Activated CD4-positive, alpha-beta memory T cell treated with anti-CD3 and anti-CD28 coated beads for 36 hours (primary cell): ENCODE data around the gene CDX1. TPM values are rescaled to one million over a fixed set of nuclear protein-coding genes. Genes with fewer than 3 reads are reported as not detected.

ENCODE experiments used
- CTCF ChIA-PET: fragments of 350-600 bp; sonication (Branson Sonifier 250); formaldehyde crosslinking; loops from one replicate; lab custom pipeline; 2021; ENCODE audit warnings: antibody characterized with exemption, inconsistent platforms; lab: Charles Lee
- POLR2A ChIA-PET: fragments of 350-600 bp; sonication (Branson Sonifier 250); formaldehyde crosslinking; loops from one replicate; lab custom pipeline; 2021; ENCODE audit warnings: antibody characterized with exemption; lab: Charles Lee
- DNase-seq: peaks from one replicate; pipeline ENCODE4 v3.0.0-alpha.2; 2020
- H3K27ac Mint-ChIP-seq: one replicate; pipeline ENCODE4 v1.8.0; 2021; ENCODE audit warnings: mixed read lengths
- H3K27me3 Mint-ChIP-seq: one replicate; pipeline ENCODE4 v1.8.0; 2021; ENCODE audit warnings: mixed read lengths
- H3K36me3 Mint-ChIP-seq: one replicate; pipeline ENCODE4 v1.8.0; 2021; ENCODE audit warnings: mixed read lengths
- H3K4me1 Mint-ChIP-seq: one replicate; pipeline ENCODE4 v1.8.0; 2021; ENCODE audit warnings: low read depth, mixed read lengths
- H3K4me3 Mint-ChIP-seq: one replicate; pipeline ENCODE4 v1.8.0; 2021; ENCODE audit warnings: mild to moderate bottlenecking, mixed read lengths
- H3K9me3 Mint-ChIP-seq: one replicate; pipeline ENCODE4 v1.8.0; 2021; ENCODE audit warnings: mixed read lengths
- intact Hi-C: fragments of 100-400 bp; cut with micrococcal nuclease; formaldehyde crosslinking; loops from one replicate; pipeline ENCODE4 v1.15.1; 2023
- total RNA-seq, 2 experiments: library from RNA; stranded (reverse); gene quantifications; one replicate each; pipeline ENCODE4 v1.2.3, GENCODE V29; 2021

Gene CDX1
- total RNA-seq, 2 experiments from 2014 or later, result not detected

DNA sequence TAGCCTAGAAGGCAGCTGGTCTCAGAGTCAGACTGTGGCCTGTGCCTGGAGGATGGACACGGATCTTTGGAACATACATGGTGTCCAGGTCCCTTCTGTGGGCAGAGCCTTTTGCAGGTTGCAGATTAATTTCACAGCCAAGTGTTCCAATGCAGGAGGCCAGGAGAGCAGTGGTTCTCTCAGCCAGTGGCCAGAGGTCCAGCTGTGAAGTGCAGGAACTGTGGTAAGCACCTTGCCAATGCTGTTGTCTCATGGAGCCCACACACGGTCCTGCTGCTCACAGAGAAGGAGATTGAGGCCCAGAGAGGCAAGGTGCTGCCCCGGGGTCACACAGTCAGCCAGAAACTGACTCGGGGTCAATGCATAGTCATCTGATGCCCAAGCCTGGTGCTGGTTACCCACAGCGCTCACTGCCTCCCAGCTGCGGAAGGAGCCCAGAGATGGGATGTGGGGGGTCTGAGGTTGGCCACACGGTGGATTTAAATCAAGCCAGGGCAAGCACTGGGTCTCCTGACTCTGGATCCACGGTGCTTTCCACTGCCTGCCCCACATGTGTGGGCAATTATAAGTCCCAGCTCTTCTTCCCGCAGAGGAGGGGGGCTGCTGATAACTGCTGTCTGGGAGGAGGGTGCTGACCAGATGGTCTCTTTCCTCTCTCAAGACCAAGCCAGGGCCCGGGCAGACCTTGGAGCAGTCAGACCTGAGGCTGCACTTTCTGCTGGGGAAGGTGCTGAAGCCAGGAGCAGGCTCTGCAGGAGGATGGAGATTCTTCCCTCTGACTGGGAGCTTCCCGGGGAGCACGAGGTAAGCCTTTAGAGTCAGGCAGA lies 13.7 kb upstream of the CDX1 start:
- no peak for DNase-seq
- Mint-ChIP-seq H3K4me3 (no peak overlapping the region), H3K27me3 (peaks cover 24% of the 10 kb centered on the region), H3K9me3 (no peaks in the 10 kb centered on the region), H3K27ac (no peak overlapping the region), H3K4me1 (peaks cover 7% of the 10 kb centered on the region), H3K36me3 (no peaks in the 10 kb centered on the region)
- intact Hi-C loops, result no loop called here
- POLR2A ChIA-PET, result no interaction called here
- CTCF ChIA-PET, result no interaction called here

- Mint-ChIP-seq H3K27ac (no peak overlapping the region), H3K27me3 (peaks cover 24% of the 10 kb centered on the region), H3K36me3 (no peaks in the 10 kb centered on the region), H3K9me3 (no peaks in the 10 kb centered on the region), H3K4me1 (peaks cover 7% of the 10 kb centered on the region), H3K4me3 (no peak overlapping the region)
- intact Hi-C loops, result no loop called here
- CTCF ChIA-PET, result no interaction called here
- DNase-seq, result no peak
- POLR2A ChIA-PET, result no interaction called here
Observed at GRCh38 chr5:150153483-150153882, 13.1 kb upstream of the CDX1 start.

- CTCF ChIA-PET, result no interaction called here
Observed at GRCh38 chr5:150153957-150154617, 12.5 kb upstream of the CDX1 start.

GRCh38 chr5:150154618-150155128 lies 11.9 kb upstream of the CDX1 start:
- ChIA-PET CTCF (interaction anchor here (1.2 kb wide), 1 partner anchor 23 kb away, joined by 3 read pairs; no protein-coding TSS in a partner anchor), POLR2A (no interaction called here)
- intact Hi-C loops, result no loop called here
- H3K36me3 Mint-ChIP-seq, result no peaks in the 10 kb centered on the region
- no peak overlapping the region for H3K4me3 Mint-ChIP-seq
- H3K27me3 Mint-ChIP-seq, result peaks cover 24% of the 10 kb centered on the region
- no peaks in the 10 kb centered on the region for H3K9me3 Mint-ChIP-seq
- no peak for DNase-seq
- H3K27ac Mint-ChIP-seq, result no peak overlapping the region
- H3K4me1 Mint-ChIP-seq, result peaks cover 7% of the 10 kb centered on the region

More at GRCh38 chr5:150153957-150154617, 12.5 kb upstream of the CDX1 start:
- H3K27me3 Mint-ChIP-seq, result peaks cover 24% of the 10 kb centered on the region
- no peaks in the 10 kb centered on the region for H3K9me3 Mint-ChIP-seq
- POLR2A ChIA-PET, result no interaction called here
- intact Hi-C loops, result no loop called here
- H3K27ac Mint-ChIP-seq, result no peak overlapping the region
- no peaks in the 10 kb centered on the region for H3K36me3 Mint-ChIP-seq
- no peak for DNase-seq
- no peak overlapping the region for H3K4me3 Mint-ChIP-seq
- H3K4me1 Mint-ChIP-seq, result peaks cover 7% of the 10 kb centered on the region

- H3K27me3 Mint-ChIP-seq, result peaks cover 24% of the 10 kb centered on the region
- intact Hi-C loops, result no loop called here
- H3K9me3 Mint-ChIP-seq, result no peaks in the 10 kb centered on the region
- POLR2A ChIA-PET, result no interaction called here
- H3K4me3 Mint-ChIP-seq, result peak within 1 kb of the TSS; percentile 30
- no peak within 1 kb of the TSS for H3K27ac Mint-ChIP-seq
- CTCF ChIA-PET, result interaction anchor here (0.6 to 1.2 kb wide), 2 partner anchors 24 to 302 kb away, joined by 3 to 5 read pairs; no protein-coding TSS in a partner anchor
- DNase-seq, result peak; percentile 27
- peaks cover 7% of the 10 kb centered on the region for H3K4me1 Mint-ChIP-seq
- H3K36me3 Mint-ChIP-seq, result no peaks in the 10 kb centered on the region
Observed at GRCh38 chr5:150155258-150156026, 11.1 kb upstream of the CDX1 start, which contains the start of gene PDGFRB. PDGFRB (minus strand) TSS chr5:150155845; CDS start chr5:150137047, 18,798 bp downstream.

DNA sequence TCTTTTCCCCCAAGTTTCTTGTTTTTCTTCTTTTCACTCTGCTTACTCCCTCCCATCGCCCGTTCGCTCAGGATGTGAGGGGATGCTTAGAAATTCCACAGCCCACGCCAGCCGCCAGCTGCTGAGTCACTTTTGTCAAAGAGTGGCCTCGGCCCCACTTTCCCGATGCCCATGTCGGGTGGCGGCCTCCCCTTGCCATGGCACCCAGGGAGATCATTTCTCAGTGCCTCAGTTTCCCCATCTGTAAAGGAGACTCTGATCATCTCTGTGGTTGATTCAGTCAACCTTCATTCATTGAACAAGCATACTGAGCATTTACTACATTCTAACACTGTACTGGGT lies 10.6 kb upstream of the CDX1 start:
- H3K4me3 Mint-ChIP-seq, result peak overlapping the region; percentile 30
- ChIA-PET CTCF (interaction anchor here (0.6 kb wide), 1 partner anchor 303 kb away, joined by 5 read pairs; no protein-coding TSS in a partner anchor), POLR2A (no interaction called here)
- H3K9me3 Mint-ChIP-seq, result no peaks in the 10 kb centered on the region
- peaks cover 7% of the 10 kb centered on the region for H3K4me1 Mint-ChIP-seq
- peaks cover 24% of the 10 kb centered on the region for H3K27me3 Mint-ChIP-seq
- no peak for DNase-seq
- no peak overlapping the region for H3K27ac Mint-ChIP-seq
- H3K36me3 Mint-ChIP-seq, result no peaks in the 10 kb centered on the region
- intact Hi-C loops, result no loop called here

- ChIA-PET POLR2A (no interaction called here), CTCF (interaction anchor here (0.6 kb wide), 1 partner anchor 304 kb away, joined by 3 read pairs; no protein-coding TSS in a partner anchor)
- no peaks in the 10 kb centered on the region for H3K9me3 Mint-ChIP-seq
- H3K4me1 Mint-ChIP-seq, result peaks cover 7% of the 10 kb centered on the region
- no peak overlapping the region for H3K27ac Mint-ChIP-seq
- peaks cover 24% of the 10 kb centered on the region for H3K27me3 Mint-ChIP-seq
- no peak overlapping the region for H3K4me3 Mint-ChIP-seq
- intact Hi-C loops, result no loop called here
- no peak for DNase-seq
- no peaks in the 10 kb centered on the region for H3K36me3 Mint-ChIP-seq
Observed at GRCh38 chr5:150156540-150156939, 10.0 kb upstream of the CDX1 start.

- Mint-ChIP-seq H3K27ac (no peak overlapping the region), H3K4me3 (no peak overlapping the region), H3K27me3 (peaks cover 24% of the 10 kb centered on the region), H3K4me1 (peaks cover 7% of the 10 kb centered on the region), H3K36me3 (no peaks in the 10 kb centered on the region), H3K9me3 (no peaks in the 10 kb centered on the region)
- no peak for DNase-seq
- ChIA-PET CTCF (interaction anchor here (0.6 to 1.5 kb wide), 2 partner anchors 27 to 305 kb away, joined by 3 read pairs; no protein-coding TSS in a partner anchor), POLR2A (no interaction called here)
- intact Hi-C loops, result no loop called here
Observed at GRCh38 chr5:150157168-150157567, 9.4 kb upstream of the CDX1 start.

GRCh38 chr5:150158170-150158949 lies 8.2 kb upstream of the CDX1 start:
- ChIA-PET POLR2A (no interaction called here), CTCF (interaction anchor here (0.9 to 1.7 kb wide), 5 partner anchors 8 to 278 kb away, joined by 3 to 7 read pairs (median 3); no protein-coding TSS in a partner anchor)
- Mint-ChIP-seq H3K27me3 (peaks cover 24% of the 10 kb centered on the region), H3K36me3 (no peaks in the 10 kb centered on the region), H3K4me3 (no peak overlapping the region), H3K4me1 (peaks cover 7% of the 10 kb centered on the region), H3K27ac (no peak overlapping the region), H3K9me3 (no peaks in the 10 kb centered on the region)
- no peak for DNase-seq
- intact Hi-C loops, result no loop called here

- no peaks in the 10 kb centered on the region for H3K9me3 Mint-ChIP-seq
- H3K27ac Mint-ChIP-seq, result no peak overlapping the region
- H3K4me1 Mint-ChIP-seq, result peaks cover 7% of the 10 kb centered on the region
- POLR2A ChIA-PET, result no interaction called here
- no peaks in the 10 kb centered on the region for H3K36me3 Mint-ChIP-seq
- CTCF ChIA-PET, result interaction anchor here (0.9 to 1.7 kb wide), 4 partner anchors 8 to 191 kb away, joined by 3 to 7 read pairs (median 4); no protein-coding TSS in a partner anchor
- DNase-seq, result no peak
- intact Hi-C loops, result no loop called here
- H3K27me3 Mint-ChIP-seq, result peaks cover 22% of the 10 kb centered on the region
- no peak overlapping the region for H3K4me3 Mint-ChIP-seq
Observed at GRCh38 chr5:150159031-150159430, 7.5 kb upstream of the CDX1 start.

GRCh38 chr5:150159741-150160179 lies 6.8 kb upstream of the CDX1 start:
- ChIA-PET POLR2A (no interaction called here), CTCF (interaction anchor here (0.9 to 1.7 kb wide), 4 partner anchors 9 to 191 kb away, joined by 3 to 7 read pairs (median 4); no protein-coding TSS in a partner anchor)
- intact Hi-C loops, result no loop called here

More at GRCh38 chr5:150159741-150160179, 6.8 kb upstream of the CDX1 start:
- no peaks in the 10 kb centered on the region for H3K36me3 Mint-ChIP-seq
- DNase-seq, result no peak
- H3K4me1 Mint-ChIP-seq, result peaks cover 7% of the 10 kb centered on the region
- H3K4me3 Mint-ChIP-seq, result no peak overlapping the region
- H3K27ac Mint-ChIP-seq, result no peak overlapping the region
- H3K27me3 Mint-ChIP-seq, result peaks cover 18% of the 10 kb centered on the region
- H3K9me3 Mint-ChIP-seq, result no peaks in the 10 kb centered on the region
